HepG2 (cell line): Measurements from ENCODE around the gene GRIP2.

Experiments
- ATF1 ChIP-seq: IDR thresholded peaks from 2 replicates; pipeline ENCODE4 v1.6.1; 2016; ENCODE audit warnings: mild to moderate bottlenecking, control low read depth
- EHMT2 ChIP-seq: fragments of 200-600 bp; sonication (generic); IDR thresholded peaks from 2 replicates; pipeline ENCODE4 v1.7.0; 2017; ENCODE audit warnings: antibody characterized with exemption, low read depth, low read length, borderline replicate concordance
- MYC ChIP-seq: sonication (generic); formaldehyde crosslinking; IDR thresholded peaks from 2 replicates; pipeline ENCODE4 v1.9.0; 2021; ENCODE audit warnings: missing genetic modification reagents, borderline replicate concordance
- PHF8 ChIP-seq: sonication (generic); formaldehyde crosslinking; IDR thresholded peaks from 2 replicates; pipeline ENCODE4 v1.5.0; 2020; ENCODE audit warnings: missing genetic modification reagents
- POLR2A ChIP-seq, 2 experiments: IDR thresholded peaks; 2 replicates each; pipeline ENCODE4 v1.6.1; 2011; ENCODE audit warnings: low read depth in 2 of 2, low read length in 2 of 2, mild to moderate bottlenecking in 1 of 2, moderate library complexity in 1 of 2; ENCODE audit not compliant: insufficient read depth in 1 of 2
- SMC3 ChIP-seq: IDR thresholded peaks from 2 replicates; pipeline ENCODE4 v1.6.1; 2011; ENCODE audit warnings: low read length, improper control_type of control experiment
- ZBTB8A ChIP-seq: sonication (generic); formaldehyde crosslinking; IDR thresholded peaks from 2 replicates; pipeline ENCODE4 v1.4.0; 2020; ENCODE audit warnings: mild to moderate bottlenecking, low read depth, missing genetic modification reagents, borderline replicate concordance
- ZFP36 ChIP-seq: fragments of 150-350 bp; IDR thresholded peaks from 2 replicates; pipeline ENCODE4 v1.6.1; 2018; ENCODE audit warnings: borderline replicate concordance, low read length, low read depth; ENCODE audit not compliant: partially characterized antibody
- TF ChIP-seq, protein P1 (sequence below): IDR thresholded peaks from 2 replicates; pipeline ENCODE4 v1.6.1; 2016; ENCODE audit warnings: missing compliant biosample characterization, missing genetic modification reagents, borderline replicate concordance
- TF ChIP-seq, protein P2 (sequence below): sonication (generic); formaldehyde crosslinking; IDR thresholded peaks from 2 replicates; pipeline ENCODE4 v1.5.0; 2020; ENCODE audit warnings: mild to moderate bottlenecking, missing genetic modification reagents
- TF ChIP-seq, protein P3 (sequence below): fragments of 450-650 bp; IDR thresholded peaks from 2 replicates; pipeline ENCODE4 v1.6.1; 2016
- TF ChIP-seq, protein P4 (sequence below): sonication (generic); formaldehyde crosslinking; IDR thresholded peaks from 2 replicates; pipeline ENCODE4 v1.5.0; 2020; ENCODE audit warnings: mild to moderate bottlenecking, missing genetic modification reagents, moderate library complexity
- TF ChIP-seq, protein P5 (sequence below): sonication (generic); formaldehyde crosslinking; IDR thresholded peaks from 2 replicates; pipeline ENCODE4 v1.4.0; 2020; ENCODE audit warnings: missing genetic modification reagents

DNA sequence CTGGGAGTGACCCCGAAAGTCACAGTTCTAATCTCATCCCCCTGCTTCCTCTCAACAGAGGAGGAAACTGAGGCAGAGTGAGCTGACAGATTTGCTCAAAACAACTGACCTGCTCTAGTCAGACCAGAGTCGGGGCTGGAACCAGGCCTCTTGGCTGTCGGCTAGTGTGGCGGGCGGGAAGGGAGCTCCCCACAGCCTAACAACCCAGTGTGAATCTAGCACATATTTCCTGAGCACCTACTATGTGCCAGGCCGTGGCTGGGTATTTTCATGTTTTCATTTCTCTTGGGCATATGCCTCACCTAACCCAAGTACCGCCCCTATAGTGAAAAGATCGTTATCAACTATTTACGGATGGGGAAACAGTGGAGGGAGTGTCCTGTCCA, 27.2 kb downstream of the GRIP2 start:
- TF ChIP-seq ZBTB8A (CRISPR knock-in tag): no peak
- TF ChIP-seq MYC (CRISPR knock-in tag): no peak
- TF ChIP-seq EHMT2: no peak
- no peak for TF ChIP-seq PHF8 (CRISPR knock-in tag)
- TF ChIP-seq, protein P1, sequence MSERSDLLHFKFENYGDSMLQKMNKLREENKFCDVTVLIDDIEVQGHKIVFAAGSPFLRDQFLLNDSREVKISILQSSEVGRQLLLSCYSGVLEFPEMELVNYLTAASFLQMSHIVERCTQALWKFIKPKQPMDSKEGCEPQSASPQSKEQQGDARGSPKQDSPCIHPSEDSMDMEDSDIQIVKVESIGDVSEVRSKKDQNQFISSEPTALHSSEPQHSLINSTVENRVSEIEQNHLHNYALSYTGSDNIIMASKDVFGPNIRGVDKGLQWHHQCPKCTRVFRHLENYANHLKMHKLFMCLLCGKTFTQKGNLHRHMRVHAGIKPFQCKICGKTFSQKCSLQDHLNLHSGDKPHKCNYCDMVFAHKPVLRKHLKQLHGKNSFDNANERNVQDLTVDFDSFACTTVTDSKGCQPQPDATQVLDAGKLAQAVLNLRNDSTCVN (CRISPR knock-in tag): no peak
- no peak for TF ChIP-seq ATF1 (CRISPR knock-in tag)
- no peak for TF ChIP-seq POLR2A (IDR thresholded peaks at IDR 0.05; ENCODE audit: insufficient read depth in 1 of 2, low read depth in 2 of 2, low read length in 2 of 2)
- TF ChIP-seq, protein P2, sequence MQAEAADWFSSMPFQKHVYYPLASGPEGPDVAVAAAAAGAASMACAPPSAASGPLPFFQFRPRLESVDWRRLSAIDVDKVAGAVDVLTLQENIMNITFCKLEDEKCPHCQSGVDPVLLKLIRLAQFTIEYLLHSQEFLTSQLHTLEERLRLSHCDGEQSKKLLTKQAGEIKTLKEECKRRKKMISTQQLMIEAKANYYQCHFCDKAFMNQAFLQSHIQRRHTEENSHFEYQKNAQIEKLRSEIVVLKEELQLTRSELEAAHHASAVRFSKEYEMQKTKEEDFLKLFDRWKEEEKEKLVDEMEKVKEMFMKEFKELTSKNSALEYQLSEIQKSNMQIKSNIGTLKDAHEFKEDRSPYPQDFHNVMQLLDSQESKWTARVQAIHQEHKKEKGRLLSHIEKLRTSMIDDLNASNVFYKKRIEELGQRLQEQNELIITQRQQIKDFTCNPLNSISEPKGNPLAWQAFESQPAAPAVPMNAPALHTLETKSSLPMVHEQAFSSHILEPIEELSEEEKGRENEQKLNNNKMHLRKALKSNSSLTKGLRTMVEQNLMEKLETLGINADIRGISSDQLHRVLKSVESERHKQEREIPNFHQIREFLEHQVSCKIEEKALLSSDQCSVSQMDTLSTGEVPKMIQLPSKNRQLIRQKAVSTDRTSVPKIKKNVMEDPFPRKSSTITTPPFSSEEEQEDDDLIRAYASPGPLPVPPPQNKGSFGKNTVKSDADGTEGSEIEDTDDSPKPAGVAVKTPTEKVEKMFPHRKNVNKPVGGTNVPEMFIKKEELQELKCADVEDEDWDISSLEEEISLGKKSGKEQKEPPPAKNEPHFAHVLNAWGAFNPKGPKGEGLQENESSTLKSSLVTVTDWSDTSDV: no peak
- TF ChIP-seq, protein P3, sequence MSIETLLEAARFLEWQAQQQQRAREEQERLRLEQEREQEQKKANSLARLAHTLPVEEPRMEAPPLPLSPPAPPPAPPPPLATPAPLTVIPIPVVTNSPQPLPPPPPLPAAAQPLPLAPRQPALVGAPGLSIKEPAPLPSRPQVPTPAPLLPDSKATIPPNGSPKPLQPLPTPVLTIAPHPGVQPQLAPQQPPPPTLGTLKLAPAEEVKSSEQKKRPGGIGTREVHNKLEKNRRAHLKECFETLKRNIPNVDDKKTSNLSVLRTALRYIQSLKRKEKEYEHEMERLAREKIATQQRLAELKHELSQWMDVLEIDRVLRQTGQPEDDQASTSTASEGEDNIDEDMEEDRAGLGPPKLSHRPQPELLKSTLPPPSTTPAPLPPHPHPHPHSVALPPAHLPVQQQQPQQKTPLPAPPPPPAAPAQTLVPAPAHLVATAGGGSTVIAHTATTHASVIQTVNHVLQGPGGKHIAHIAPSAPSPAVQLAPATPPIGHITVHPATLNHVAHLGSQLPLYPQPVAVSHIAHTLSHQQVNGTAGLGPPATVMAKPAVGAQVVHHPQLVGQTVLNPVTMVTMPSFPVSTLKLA: no peak
- no peak for TF ChIP-seq ZFP36
- TF ChIP-seq, protein P4, sequence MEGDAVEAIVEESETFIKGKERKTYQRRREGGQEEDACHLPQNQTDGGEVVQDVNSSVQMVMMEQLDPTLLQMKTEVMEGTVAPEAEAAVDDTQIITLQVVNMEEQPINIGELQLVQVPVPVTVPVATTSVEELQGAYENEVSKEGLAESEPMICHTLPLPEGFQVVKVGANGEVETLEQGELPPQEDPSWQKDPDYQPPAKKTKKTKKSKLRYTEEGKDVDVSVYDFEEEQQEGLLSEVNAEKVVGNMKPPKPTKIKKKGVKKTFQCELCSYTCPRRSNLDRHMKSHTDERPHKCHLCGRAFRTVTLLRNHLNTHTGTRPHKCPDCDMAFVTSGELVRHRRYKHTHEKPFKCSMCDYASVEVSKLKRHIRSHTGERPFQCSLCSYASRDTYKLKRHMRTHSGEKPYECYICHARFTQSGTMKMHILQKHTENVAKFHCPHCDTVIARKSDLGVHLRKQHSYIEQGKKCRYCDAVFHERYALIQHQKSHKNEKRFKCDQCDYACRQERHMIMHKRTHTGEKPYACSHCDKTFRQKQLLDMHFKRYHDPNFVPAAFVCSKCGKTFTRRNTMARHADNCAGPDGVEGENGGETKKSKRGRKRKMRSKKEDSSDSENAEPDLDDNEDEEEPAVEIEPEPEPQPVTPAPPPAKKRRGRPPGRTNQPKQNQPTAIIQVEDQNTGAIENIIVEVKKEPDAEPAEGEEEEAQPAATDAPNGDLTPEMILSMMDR (CRISPR knock-in tag): no peak
- no peak for TF ChIP-seq SMC3
- TF ChIP-seq, protein P5, sequence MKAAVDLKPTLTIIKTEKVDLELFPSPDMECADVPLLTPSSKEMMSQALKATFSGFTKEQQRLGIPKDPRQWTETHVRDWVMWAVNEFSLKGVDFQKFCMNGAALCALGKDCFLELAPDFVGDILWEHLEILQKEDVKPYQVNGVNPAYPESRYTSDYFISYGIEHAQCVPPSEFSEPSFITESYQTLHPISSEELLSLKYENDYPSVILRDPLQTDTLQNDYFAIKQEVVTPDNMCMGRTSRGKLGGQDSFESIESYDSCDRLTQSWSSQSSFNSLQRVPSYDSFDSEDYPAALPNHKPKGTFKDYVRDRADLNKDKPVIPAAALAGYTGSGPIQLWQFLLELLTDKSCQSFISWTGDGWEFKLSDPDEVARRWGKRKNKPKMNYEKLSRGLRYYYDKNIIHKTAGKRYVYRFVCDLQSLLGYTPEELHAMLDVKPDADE (CRISPR knock-in tag): no peak
